ENCODE results near the gene DOK4. TPM values are rescaled to one million over a fixed set of nuclear protein-coding genes. Genes with fewer than 3 reads are reported as not detected.
A peak's percentile ranks its signal among the peaks of the same experiment; 100 is the strongest.

DOK4 gene
- total and polyA plus RNA-seq, 4 experiments from 2014 or later, result 1.7 to 3.0 (median 2.7) TPM

GRCh38 chr16:57481421-57481820 is 4.9 kb downstream of the DOK4 start:
- POLR2A ChIA-PET (ENCODE audit: partially characterized antibody), result interaction anchor here (2.5 kb wide), 1 partner anchor 19 kb away, joined by 11 read pairs; the partner anchor contains the start of gene POLR2C
- CTCF ChIA-PET (ENCODE audit: partially characterized antibody), result interaction anchor here (0.8 to 2.0 kb wide), 2 partner anchors 38 to 56 kb away, joined by 3 to 10 read pairs; no protein-coding TSS in a partner anchor
- H3K4me3 Mint-ChIP-seq, result no peak overlapping the region

DNA sequence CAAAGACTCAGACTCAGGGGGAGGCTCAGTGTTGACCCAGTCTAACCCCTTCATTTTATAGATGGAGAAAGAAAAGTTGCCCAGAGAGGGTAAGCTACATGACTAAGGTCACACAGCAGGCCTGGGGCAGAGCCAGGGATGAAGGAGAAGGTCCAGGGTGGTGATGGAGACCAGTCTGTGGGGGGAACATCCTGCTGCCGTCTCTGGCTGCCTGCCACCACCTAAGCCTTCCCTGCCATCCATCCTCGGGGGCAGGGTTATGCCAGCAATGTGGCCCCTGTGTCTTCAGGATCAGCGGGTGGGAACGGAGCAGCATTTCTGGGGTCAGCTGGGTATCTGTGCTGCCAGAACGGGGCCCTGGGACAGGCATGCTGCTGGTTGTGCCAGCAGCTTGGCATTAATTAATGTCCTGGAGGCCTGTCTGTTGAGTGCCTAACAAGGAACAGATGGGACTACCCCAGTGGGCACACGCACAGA is 5.5 kb downstream of the DOK4 start:
- ChIA-PET CTCF (ENCODE audit: partially characterized antibody) (interaction anchor here (2.0 kb wide), 1 partner anchor 39 kb away, joined by 10 read pairs; no protein-coding TSS in a partner anchor), POLR2A (ENCODE audit: partially characterized antibody) (interaction anchor here (2.5 kb wide), 1 partner anchor 18 kb away, joined by 11 read pairs; the partner anchor contains the start of gene POLR2C)
- Histone ChIP-seq H3K4me3 (ENCODE audit: low read length in 2 of 2) (no peak overlapping the region), H3K4me1 (ENCODE audit: insufficient read depth, low read length) (peaks cover 24% of the 10 kb centered on the region), H3K9me3 (ENCODE audit: control insufficient read depth in 1 of 2, low read length in 2 of 2) (no peaks in the 10 kb centered on the region), H3K27ac (ENCODE audit: low read depth, low read length) (no peak overlapping the region), H3K36me3 (ENCODE audit: insufficient read depth, low read length) (no peaks in the 10 kb centered on the region), H3K27me3 (ENCODE audit: insufficient read depth, low read length) (no peaks in the 10 kb centered on the region)
- intact Hi-C loops (cut with micrococcal nuclease), result no loop called here
- no peak for DNase-seq
- Mint-ChIP-seq H3K4me1 (peaks cover 10 to 23% (median 20%) of the 10 kb centered on the region in 4 donors), H3K36me3 (no peaks in the 10 kb centered on the region), H3K27ac (peak overlapping the region in 1 of 7 donors; percentile 21), H3K4me3 (no peak overlapping the region), H3K9me3 (no peaks in the 10 kb centered on the region), H3K27me3 (no peaks in the 10 kb centered on the region)

More at GRCh38 chr16:57481421-57481820, 4.9 kb downstream of the DOK4 start:
- H3K4me3 ChIP-seq (ENCODE audit: low read length in 2 of 2), result no peak overlapping the region
- H3K27me3 ChIP-seq (ENCODE audit: insufficient read depth, low read length), result no peaks in the 10 kb centered on the region
- Mint-ChIP-seq H3K9me3 (no peaks in the 10 kb centered on the region), H3K27me3 (no peaks in the 10 kb centered on the region), H3K4me1 (peaks cover 7 to 20% (median 16%) of the 10 kb centered on the region in 4 donors), H3K36me3 (no peaks in the 10 kb centered on the region), H3K27ac (peak overlapping the region in 1 of 7 donors; percentile 79)
- H3K4me1 ChIP-seq (ENCODE audit: insufficient read depth, low read length), result peaks cover 20% of the 10 kb centered on the region
- intact Hi-C loops (cut with micrococcal nuclease), result no loop called here
- no peak for DNase-seq
- no peaks in the 10 kb centered on the region for H3K36me3 ChIP-seq (ENCODE audit: insufficient read depth, low read length)
- no peaks in the 10 kb centered on the region for H3K9me3 ChIP-seq (ENCODE audit: control insufficient read depth in 1 of 2, low read length in 2 of 2)
- no peak overlapping the region for H3K27ac ChIP-seq (ENCODE audit: low read depth, low read length)

- CTCF ChIA-PET (ENCODE audit: partially characterized antibody), result interaction anchor here (2.0 kb wide), 1 partner anchor 39 kb away, joined by 10 read pairs; no protein-coding TSS in a partner anchor
- Histone ChIP-seq H3K4me1 (ENCODE audit: insufficient read depth, low read length) (peaks cover 20% of the 10 kb centered on the region), H3K36me3 (ENCODE audit: insufficient read depth, low read length) (no peaks in the 10 kb centered on the region), H3K9me3 (ENCODE audit: control insufficient read depth in 1 of 2, low read length in 2 of 2) (no peaks in the 10 kb centered on the region), H3K27ac (ENCODE audit: low read depth, low read length) (no peak overlapping the region), H3K27me3 (ENCODE audit: insufficient read depth, low read length) (no peaks in the 10 kb centered on the region), H3K4me3 (ENCODE audit: low read length in 2 of 2) (no peak overlapping the region)
- Mint-ChIP-seq H3K36me3 (no peaks in the 10 kb centered on the region), H3K4me3 (no peak overlapping the region), H3K4me1 (peaks cover 10 to 19% (median 15%) of the 10 kb centered on the region in 4 donors), H3K27me3 (no peaks in the 10 kb centered on the region), H3K27ac (peak overlapping the region in 1 of 7 donors; percentile 21), H3K9me3 (no peaks in the 10 kb centered on the region)
- POLR2A ChIA-PET (ENCODE audit: partially characterized antibody), result interaction anchor here (2.5 kb wide), 1 partner anchor 17 kb away, joined by 11 read pairs; the partner anchor contains the start of gene POLR2C
- DNase-seq, result no peak
- intact Hi-C loops (cut with micrococcal nuclease), result no loop called here
These were observed 6.1 kb downstream of the DOK4 start for GRCh38 chr16:57479976-57480753.

DNA sequence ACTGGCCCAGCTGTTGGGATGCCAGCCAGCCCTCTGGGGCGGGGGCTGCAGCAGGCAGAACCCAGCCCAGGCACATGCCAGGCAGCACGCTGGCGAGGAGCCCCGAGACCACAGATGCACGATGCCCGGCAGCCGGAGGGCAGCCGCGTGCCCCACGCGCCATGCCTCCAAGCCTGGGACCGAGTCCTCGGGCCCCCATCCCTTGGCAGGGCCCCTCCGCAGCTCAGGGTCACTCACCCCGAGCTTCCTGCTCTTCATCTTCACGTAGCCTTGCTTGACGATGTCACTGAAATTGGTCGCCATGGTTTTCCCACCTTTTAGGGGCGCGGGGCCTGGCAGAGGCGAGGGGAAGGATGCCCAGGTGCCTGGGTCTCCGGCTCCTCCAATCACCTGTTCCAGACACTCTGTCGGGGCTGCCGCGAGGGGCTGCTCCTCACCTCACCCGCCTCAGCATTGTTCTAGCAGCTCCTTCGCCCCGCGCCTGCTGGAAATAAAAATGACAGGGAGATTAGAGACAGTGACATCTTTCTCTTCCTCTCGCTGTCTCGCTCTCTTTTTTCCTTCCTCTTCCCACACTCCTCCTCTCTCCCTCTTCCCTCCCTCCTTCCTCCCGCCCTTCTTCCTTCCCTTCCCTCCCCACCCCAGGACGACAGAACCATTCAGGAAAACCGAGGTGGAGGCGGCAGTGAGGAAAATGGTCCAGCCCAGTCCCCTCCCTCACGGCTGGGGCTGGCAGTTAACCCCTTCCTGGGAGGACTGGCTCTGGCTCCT is 6.9 kb downstream of the DOK4 start:
- Histone ChIP-seq H3K9me3 (ENCODE audit: control insufficient read depth in 1 of 2, low read length in 2 of 2) (no peaks in the 10 kb centered on the region), H3K36me3 (ENCODE audit: insufficient read depth, low read length) (no peaks in the 10 kb centered on the region), H3K4me1 (ENCODE audit: insufficient read depth, low read length) (peaks cover 17% of the 10 kb centered on the region), H3K27me3 (ENCODE audit: insufficient read depth, low read length) (no peaks in the 10 kb centered on the region), H3K4me3 (ENCODE audit: low read length in 2 of 2) (no peak overlapping the region), H3K27ac (ENCODE audit: low read depth, low read length) (no peak overlapping the region)
- intact Hi-C loops (cut with micrococcal nuclease), result no loop called here
- Mint-ChIP-seq H3K4me3 (no peak overlapping the region), H3K4me1 (peaks cover 5 to 12% (median 10%) of the 10 kb centered on the region in 4 donors), H3K9me3 (no peaks in the 10 kb centered on the region), H3K36me3 (no peaks in the 10 kb centered on the region), H3K27ac (no peak overlapping the region), H3K27me3 (no peaks in the 10 kb centered on the region)
- POLR2A ChIA-PET (ENCODE audit: partially characterized antibody), result interaction anchor here (2.5 kb wide), 1 partner anchor 17 kb away, joined by 11 read pairs; the partner anchor contains the start of gene POLR2C
- CTCF ChIA-PET (ENCODE audit: partially characterized antibody), result interaction anchor here (0.9 kb wide), 1 partner anchor 38 kb away, joined by 3 read pairs; no protein-coding TSS in a partner anchor
- DNase-seq, result no peak

- POLR2A ChIA-PET (ENCODE audit: partially characterized antibody), result no interaction called here
- peak overlapping the region in 2 of 7 donors; percentile 58 to 81 for H3K27ac Mint-ChIP-seq
- intact Hi-C loops (cut with micrococcal nuclease), result no loop called here
These were observed 7.7 kb downstream of the DOK4 start for GRCh38 chr16:57478396-57479204.

DNA sequence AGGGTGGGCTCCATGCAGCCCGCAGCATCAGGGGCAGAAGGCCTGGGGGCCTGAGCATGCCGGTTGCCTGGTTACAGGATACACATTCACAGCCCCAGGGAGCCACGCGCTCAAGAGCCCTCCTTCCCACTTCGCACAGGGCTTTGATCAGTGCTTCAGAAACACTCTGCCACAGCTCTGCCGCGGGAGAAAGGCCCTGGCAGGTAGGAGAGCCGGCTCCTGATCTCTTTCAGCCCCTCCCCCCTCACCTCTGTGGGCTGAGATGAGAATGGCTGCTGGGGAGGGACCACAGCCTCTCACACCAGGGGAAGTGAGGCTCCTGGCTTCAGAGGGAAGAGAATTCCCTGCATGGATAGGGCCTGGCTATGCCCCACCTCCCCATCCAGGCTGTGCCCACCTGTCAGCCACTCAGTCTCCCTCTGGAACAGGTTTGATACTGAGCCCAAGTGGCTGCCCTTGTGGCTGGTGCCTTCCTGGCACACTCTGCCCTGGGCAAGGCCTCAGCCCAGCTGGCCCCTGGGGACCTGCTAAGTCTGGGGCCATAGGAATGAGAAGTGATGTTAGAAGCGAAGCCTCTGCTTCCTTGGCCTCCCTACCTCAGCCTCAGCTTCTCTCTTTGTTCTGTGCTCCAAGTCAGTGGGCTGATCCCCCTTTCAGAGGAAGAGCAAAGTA is 8.6 kb downstream of the DOK4 start:
- CTCF ChIA-PET (ENCODE audit: partially characterized antibody), result no interaction called here

More at GRCh38 chr16:57478396-57479204, 7.7 kb downstream of the DOK4 start:
- Histone ChIP-seq H3K9me3 (ENCODE audit: control insufficient read depth in 1 of 2, low read length in 2 of 2) (no peaks in the 10 kb centered on the region), H3K27me3 (ENCODE audit: insufficient read depth, low read length) (no peaks in the 10 kb centered on the region), H3K27ac (ENCODE audit: low read depth, low read length) (no peak overlapping the region), H3K4me3 (ENCODE audit: low read length in 2 of 2) (no peak overlapping the region), H3K36me3 (ENCODE audit: insufficient read depth, low read length) (no peaks in the 10 kb centered on the region), H3K4me1 (ENCODE audit: insufficient read depth, low read length) (peaks cover 17% of the 10 kb centered on the region)
- H3K9me3 Mint-ChIP-seq, result no peaks in the 10 kb centered on the region
- H3K27me3 Mint-ChIP-seq, result no peaks in the 10 kb centered on the region
- no peak overlapping the region for H3K4me3 Mint-ChIP-seq
- DNase-seq, result no peak
- H3K36me3 Mint-ChIP-seq, result peaks cover 0 to 2% of the 10 kb centered on the region in 2 donors
- H3K4me1 Mint-ChIP-seq, result peaks cover 5 to 12% (median 10%) of the 10 kb centered on the region in 4 donors
- CTCF ChIA-PET (ENCODE audit: partially characterized antibody), result interaction anchor here (0.7 to 0.9 kb wide), 2 partner anchors 26 to 39 kb away, joined by 3 to 4 read pairs; no protein-coding TSS in a partner anchor

More for the DNA sequence above, 8.6 kb downstream of the DOK4 start:
- Histone ChIP-seq H3K27me3 (ENCODE audit: insufficient read depth, low read length) (no peaks in the 10 kb centered on the region), H3K4me1 (ENCODE audit: insufficient read depth, low read length) (peaks cover 17% of the 10 kb centered on the region), H3K36me3 (ENCODE audit: insufficient read depth, low read length) (no peaks in the 10 kb centered on the region), H3K4me3 (ENCODE audit: low read length in 2 of 2) (no peak overlapping the region), H3K9me3 (ENCODE audit: control insufficient read depth in 1 of 2, low read length in 2 of 2) (no peaks in the 10 kb centered on the region), H3K27ac (ENCODE audit: low read depth, low read length) (no peak overlapping the region)
- POLR2A ChIA-PET (ENCODE audit: partially characterized antibody), result interaction anchor here (1.1 kb wide), 1 partner anchor 15 kb away, joined by 4 read pairs; the partner anchor contains the start of gene POLR2C
- H3K9me3 Mint-ChIP-seq, result no peaks in the 10 kb centered on the region
- intact Hi-C loops (cut with micrococcal nuclease), result no loop called here
- H3K4me3 Mint-ChIP-seq, result no peak overlapping the region
- peaks cover 0 to 2% of the 10 kb centered on the region in 2 donors for H3K36me3 Mint-ChIP-seq
- peaks cover 5 to 12% (median 10%) of the 10 kb centered on the region in 4 donors for H3K4me1 Mint-ChIP-seq
- no peaks in the 10 kb centered on the region for H3K27me3 Mint-ChIP-seq
- H3K27ac Mint-ChIP-seq, result no peak overlapping the region
- no peak for DNase-seq
